Right ventricle myocardium superior (tissue), 1 donor: Measurements from ENCODE around the gene TBX2. TPM values are rescaled to one million over a fixed set of nuclear protein-coding genes. Genes with fewer than 3 reads are reported as not detected.

Experiments
- ATAC-seq: fragments of 200-7000 bp; cut with Tn5 transposase; one replicate; pipeline ENCODE4 v1.9.1; 2020; ENCODE audit warnings: mild to moderate bottlenecking; ENCODE audit not compliant: poor library complexity
- DNase-seq: peaks from one replicate; pipeline ENCODE4 v3.0.0-alpha.2; 2020
- intact Hi-C: fragments of 100-400 bp; cut with DNase I; formaldehyde crosslinking; loops from one replicate; pipeline ENCODE4 v1.11.2; 2022
- total RNA-seq: library from RNA; stranded (reverse); fragmentation: NEBNext Ultra II Directional; extraction: Animal tissue kit (Norgen Biotek cat#: 25700); gene quantifications from one replicate; pipeline ENCODE4 v1.2.1, GENCODE V29; 2021
- donor health status: DM: no; HTN: yes; CAD: no; lungs with severe emphysema.

Gene TBX2
- total RNA-seq, 1 donor from 2014 or later = 13.1 TPM

DNA sequence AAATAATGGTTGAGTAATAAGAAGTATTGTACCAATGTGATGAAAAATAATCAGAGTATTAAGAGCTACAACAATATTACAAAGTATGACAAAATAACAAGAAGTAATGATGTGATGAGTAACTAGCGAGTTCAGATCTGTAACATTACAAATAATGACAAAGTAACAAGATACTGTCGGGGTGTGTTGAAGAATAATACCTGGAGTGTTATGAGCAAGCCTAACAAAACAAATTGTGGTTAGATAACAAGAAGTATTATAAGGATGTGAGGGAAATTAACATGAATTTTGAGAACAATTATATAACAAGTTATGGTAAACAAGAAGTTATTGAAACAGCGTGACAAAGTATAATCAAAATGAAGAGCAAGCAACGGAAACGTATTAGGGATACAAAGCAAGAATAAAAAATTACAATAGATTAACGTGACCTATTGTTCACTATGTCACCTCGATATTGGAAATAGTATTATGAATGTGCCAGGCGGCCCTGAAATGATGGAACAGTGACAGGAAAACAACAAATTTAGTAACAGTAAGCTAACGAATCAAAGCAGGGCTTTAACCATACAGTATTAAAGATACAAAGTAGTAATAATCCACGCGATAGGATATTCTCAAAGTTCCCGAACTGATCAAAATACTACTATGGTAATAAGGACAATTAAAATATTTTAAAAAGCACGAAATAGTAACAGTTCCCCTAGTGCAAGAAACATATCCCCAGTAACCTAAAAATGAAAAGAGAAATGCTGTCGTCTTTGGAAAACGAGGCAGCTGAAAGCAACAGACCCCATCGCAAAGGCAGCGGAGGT, 54.1 kb downstream of the TBX2 start:
- ATAC-seq = no peak
- intact Hi-C loops = no loop called here
- DNase-seq = no peak

DNA sequence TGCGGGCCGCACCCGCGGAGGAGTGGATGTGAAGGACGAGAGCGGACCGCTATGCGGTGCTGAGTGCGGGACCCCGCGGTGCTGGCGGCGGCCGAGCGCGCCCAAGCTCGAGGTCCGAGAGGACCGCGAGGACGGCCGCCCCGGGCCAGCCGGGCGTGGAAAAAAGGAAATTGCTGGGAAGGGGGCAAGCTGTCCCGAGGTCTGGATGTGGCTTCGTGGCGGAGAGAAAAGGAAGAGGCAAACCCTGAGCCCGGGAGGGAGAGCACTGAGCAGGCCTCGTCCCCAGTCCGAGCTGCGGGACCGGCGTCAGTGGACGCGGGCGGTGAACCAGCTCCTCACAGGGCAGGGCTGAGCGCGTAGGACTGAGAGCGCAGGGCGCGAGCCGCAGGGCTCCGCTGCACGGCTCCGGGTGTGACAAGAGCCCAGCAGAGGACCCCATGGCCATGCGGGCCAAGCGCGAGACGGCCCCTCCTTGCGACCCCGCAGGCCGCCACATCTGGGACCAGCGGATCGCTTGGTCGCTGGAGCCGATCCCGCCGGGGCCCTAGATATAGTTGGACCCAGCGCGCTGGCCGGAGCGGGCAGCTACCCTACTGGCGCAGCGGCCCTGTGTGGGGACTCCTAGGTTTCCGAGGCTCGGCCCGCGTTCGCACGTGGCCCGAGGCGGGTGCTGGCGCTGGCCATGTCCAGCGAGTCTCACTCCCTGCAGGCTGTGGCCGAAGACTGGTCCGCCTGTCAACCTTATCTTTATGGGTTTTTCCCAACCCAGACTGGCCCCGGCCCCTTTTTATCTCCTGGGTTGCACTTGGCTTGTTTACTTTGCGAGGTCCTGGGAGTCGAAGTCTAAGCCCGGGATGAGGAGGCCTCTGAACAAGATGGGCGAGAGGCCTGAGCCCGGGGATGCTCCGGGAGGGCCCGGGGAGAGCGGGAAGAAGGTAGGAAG, 55.0 kb downstream of the TBX2 start:
- intact Hi-C loops = no loop called here
- no peak for ATAC-seq
- DNase-seq = peak; percentile 30

DNA sequence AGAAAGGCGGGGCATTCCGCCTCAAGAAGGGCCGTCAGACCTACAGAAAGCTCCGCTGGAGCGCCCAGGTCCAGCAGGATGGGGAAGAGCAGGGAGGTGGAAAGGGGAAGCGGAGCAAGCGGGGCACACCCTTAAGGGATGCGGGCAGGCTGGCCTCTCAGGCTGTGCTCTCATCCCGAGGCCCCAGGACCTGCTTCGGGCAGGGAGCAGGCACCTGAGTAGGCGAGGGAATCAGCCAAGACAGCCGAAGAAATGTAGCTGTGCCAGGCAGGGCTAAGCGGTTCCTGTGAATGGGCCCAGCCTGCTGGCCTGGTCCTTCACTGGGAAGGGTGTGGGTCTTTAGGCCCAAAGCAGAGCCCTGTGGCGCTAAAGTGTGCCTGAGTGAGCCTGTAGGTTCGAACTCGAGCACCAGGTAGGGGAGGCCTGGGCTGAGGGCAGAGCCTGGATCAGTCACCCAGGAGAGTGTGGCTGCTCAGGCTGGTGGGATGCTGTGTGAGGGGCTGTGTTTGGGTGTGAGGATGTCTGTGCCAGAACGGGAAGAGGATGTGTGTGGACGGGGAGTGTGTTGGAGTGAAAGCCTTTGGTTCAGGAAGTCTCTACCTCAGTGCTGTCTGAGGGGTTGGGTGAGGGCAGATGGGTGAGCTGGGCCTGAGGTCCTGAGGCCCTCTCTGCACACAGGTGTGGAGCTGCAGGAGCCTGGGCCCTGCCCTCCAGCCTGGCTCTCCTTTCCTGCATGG, 55.8 kb downstream of the TBX2 start:
- intact Hi-C loops = no loop called here
- peak; percentile 29 for DNase-seq
- ATAC-seq = no peak

DNA sequence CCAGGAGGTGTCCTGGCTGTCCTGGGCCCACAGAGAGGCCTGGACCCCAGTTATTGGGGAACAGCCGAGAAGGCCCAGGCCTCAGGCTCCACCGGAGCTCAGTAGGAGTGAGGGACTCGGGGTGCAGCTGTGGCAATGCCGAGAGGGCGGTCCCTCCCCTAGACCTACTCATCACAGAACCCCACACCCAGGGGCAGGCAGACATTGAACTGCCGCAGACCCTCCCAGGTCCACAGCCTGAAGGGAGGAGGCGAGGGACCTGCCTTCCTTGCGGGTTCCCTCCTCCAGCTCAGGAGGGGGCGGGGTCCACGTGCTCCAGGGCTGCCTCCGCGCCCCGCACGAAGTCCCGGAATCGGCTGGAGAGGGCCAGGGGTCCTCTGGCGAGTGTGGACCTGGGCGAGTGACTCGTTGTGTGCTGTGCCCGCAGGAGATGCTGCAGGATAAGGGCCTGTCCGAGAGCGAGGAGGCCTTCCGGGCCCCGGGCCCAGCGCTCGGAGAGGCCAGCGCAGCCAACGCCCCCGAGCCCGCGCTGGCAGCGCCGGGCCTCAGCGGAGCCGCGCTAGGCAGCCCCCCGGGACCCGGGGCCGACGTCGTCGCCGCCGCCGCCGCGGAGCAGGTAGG, 56.5 kb downstream of the TBX2 start:
- intact Hi-C loops = no loop called here
- no peak for ATAC-seq
- peak; percentile 22 for DNase-seq

DNA sequence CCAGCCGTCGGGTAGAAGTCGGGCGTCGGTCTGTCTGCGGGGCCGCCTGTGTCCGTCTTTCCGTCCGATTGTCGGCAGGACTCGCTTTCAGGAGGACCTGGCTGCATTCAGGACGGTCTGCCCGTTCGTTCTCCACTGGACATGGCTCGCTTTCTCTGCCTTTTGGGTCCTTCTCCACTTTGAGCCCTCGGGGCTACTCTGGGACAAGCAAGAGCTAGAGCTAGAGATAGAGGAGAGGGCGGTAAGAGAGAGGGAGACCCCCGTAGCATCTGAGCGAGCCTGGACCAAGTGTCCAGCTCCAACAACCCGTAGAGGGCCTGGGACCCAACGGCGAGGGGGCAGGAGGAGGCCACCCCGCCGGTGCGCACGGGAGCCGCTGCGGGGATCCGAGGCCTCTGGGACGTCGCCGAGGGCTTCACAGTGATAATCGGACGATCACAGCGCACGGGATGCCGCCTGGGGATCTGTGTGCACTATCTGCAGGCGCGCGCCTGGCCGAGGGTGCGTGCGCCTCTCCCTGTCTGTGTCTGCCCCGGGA, 57.1 kb downstream of the TBX2 start:
- no peak for ATAC-seq
- intact Hi-C loops = no loop called here
- DNase-seq = peak; percentile 25

DNA sequence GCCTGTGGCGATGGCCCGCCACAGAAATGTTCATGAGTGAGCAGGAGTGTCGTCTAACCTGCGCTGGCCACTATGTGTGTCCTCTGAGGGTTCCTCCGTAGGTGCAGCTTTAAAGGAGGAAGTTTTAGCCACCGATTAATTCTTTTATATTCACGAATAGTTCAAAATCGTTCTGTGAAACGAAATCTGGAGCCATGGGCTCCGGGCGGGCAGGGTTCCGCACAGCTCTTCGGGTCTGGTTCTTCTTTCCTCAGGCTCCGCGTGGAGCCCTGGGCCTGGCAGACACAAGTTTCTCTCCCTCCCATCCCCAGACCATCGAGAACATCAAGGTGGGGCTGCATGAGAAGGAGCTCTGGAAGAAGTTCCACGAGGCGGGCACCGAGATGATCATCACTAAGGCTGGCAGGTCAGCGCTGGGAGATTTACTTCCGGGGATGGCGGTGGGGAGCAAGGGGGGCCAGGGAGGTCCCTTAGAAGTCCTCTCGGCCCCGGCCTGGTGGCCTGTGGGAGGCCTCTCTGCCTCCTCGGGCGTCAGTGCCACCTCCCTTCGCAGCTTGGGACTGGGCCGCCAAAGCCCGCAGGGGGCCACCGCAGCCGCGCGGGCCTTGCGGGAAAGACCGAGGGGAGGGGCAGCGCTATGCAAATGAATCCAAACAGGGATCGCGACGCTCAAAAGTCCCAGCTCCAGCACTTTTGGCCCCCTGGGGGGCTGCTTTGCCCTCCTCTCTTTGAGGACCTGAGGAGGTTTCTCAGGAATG, 57.8 kb downstream of the TBX2 start:
- intact Hi-C loops = no loop called here
- peak; percentile 20 for DNase-seq
- ATAC-seq = no peak

DNA sequence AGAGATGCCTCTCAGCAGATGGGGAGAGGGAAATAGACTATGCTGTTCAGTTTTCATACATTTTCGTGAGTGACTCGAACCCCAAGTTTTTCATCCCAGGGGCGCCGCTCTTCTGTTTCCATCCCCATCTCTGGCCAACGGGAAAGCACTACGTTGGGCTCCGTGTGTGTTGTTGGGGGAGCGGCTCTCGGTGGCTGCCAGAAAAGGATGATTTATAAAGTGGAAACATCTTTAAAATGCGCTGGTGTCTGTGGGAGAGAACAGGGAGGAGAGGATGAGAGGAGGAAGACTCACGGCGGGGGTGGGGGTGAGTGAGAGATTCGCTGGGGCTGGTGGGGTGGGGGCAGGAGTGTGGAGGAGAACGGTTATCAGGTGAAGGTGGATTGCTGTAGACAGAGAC, 58.4 kb downstream of the TBX2 start:
- no peak for ATAC-seq
- DNase-seq = peak; percentile 11
- intact Hi-C loops = no loop called here

DNA sequence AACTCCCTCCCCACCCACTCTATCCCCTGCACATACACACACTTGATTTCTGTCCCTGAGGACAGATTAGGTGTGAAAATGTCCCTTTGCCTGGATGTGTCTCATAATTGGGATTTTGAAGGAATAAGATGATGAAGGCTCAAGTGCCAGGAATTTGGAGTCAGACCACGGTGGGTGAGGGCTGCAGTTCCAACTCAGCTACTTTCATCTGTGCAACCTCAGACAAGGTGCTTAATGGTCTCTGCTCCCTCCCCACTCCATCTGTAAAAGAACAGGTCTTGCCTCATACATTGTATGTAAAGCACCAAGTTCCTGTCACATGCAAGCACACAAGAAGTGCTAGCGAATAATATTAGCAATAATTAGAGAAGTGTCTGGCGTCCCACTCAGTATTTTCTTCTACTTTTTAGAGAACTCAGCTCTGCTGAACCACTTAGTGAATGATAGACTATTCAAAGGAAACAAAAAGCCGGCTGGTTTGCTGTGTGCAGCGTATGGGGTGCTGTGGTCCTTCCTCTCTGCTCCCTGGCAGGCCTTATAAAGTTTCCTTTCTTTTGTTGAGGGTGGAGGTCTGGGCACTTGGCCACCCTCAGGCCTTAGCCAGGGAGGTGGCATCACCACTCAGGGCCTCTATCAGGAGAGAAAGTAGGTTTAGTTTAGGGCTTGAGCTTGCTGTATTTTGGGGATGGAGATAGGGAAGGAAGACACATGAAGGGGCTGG, 58.9 kb downstream of the TBX2 start:
- ATAC-seq (no peak), DNase-seq (no peak)
- intact Hi-C loops = no loop called here

Other genes starting within 250 kb of the TBX2 start
- not detected for gene TBX4, start 52.6 kb downstream of the TBX2 start, total RNA-seq
- not detected for gene NACA2, start 191.4 kb downstream of the TBX2 start, total RNA-seq